HCT116 (cell line): Measurements from ENCODE around the gene HDAC11. TPM values are rescaled to one million over a fixed set of nuclear protein-coding genes. Genes with fewer than 3 reads are reported as not detected.
"Not testable (repeated sequence)": the region's sequence is repeated elsewhere in the genome, so short reads cannot be mapped to it uniquely, and the experiment has no call there.

Experiments
- ATAC-seq: fragments of 200-7000 bp; cut with Tn5 transposase; 2 replicates; pipeline ENCODE4 v1.9.1; 2020; ENCODE audit warnings: mild to moderate bottlenecking, moderate library complexity
- BruUV-seq: library from RNA; stranded (reverse); fragments of 400-500 nt; replicated peaks from 2 replicates; lab custom pipeline; 2021; lab: Mats Ljungman, UMichigan
- CTCF ChIA-PET: fragments of 300-600 bp; sonication (Branson Sonifier 250); formaldehyde crosslinking; loops from one replicate; lab custom pipeline; 2021; ENCODE audit warnings: antibody characterized with exemption; lab: Charles Lee
- POLR2A ChIA-PET: fragments of 300-600, 350-600 bp; sonication (Branson Sonifier 250); formaldehyde crosslinking; loops from one replicate; lab custom pipeline; 2021; ENCODE audit warnings: antibody characterized with exemption; lab: Charles Lee
- RAD21 ChIA-PET, 2 experiments: fragments of 300-600 bp; sonication (Branson Sonifier 250); formaldehyde crosslinking; loops; one replicate each; lab custom pipeline; 2023; ENCODE audit warnings: low total read pairs in 2 of 2; ENCODE audit not compliant: uncharacterized antibody in 2 of 2, unreplicated experiment in 2 of 2, low non-redundant PET in 1 of 2; lab: Charles Lee
- DNase-seq: peaks from one replicate; pipeline ENCODE4 v3.0.0-alpha.2; 2010; ENCODE audit warnings: low read depth, low spot score
- H2AFZ ChIP-seq: fragments of 200-600 bp; shearing (Covaris generic), sonication (generic); 2 replicates; pipeline ENCODE4 v1.6.1; 2017; ENCODE audit warnings: low read depth, mixed run types, mixed read lengths, antibody characterized with exemption, low read length; ENCODE audit not compliant: poor library complexity, severe bottlenecking
- H3K27ac ChIP-seq: 2 replicates; pipeline ENCODE4 v1.5.1; 2012; ENCODE audit warnings: low read depth, low read length
- H3K27me3 ChIP-seq: fragments of 200-600 bp; sonication (generic); 2 replicates; pipeline ENCODE4 v1.6.1; 2016; ENCODE audit warnings: mixed run types, low read length, mixed read lengths; ENCODE audit not compliant: insufficient read depth
- H3K36me3 ChIP-seq, 2 experiments: fragments of 200-500 bp in 1 of 2; fragments of 200-600 bp in 1 of 2; sonication (Bioruptor generic) in 1 of 2; sonication (generic) in 1 of 2; 2 replicates each; pipeline versions ENCODE4 v1.5.1 to v1.6.1; 2014 to 2016; ENCODE audit warnings: low read length in 2 of 2, inconsistent platforms in 1 of 2, mixed read lengths in 1 of 2, mixed run types in 1 of 2; ENCODE audit not compliant: insufficient read depth in 2 of 2, control insufficient read depth in 1 of 2
- H3K4me1 ChIP-seq, 2 experiments: fragments of 200-600 bp in 1 of 2; sonication (generic) in 1 of 2; 2 replicates each; pipeline versions ENCODE4 v1.5.1 to v1.6.1; 2012 to 2017; ENCODE audit warnings: low read length in 2 of 2, inconsistent platforms in 1 of 2, mild to moderate bottlenecking in 1 of 2, mixed read lengths in 1 of 2, mixed run types in 1 of 2, moderate library complexity in 1 of 2; ENCODE audit not compliant: insufficient read depth in 2 of 2, control insufficient read depth in 1 of 2
- H3K4me2 ChIP-seq: fragments of 200-600 bp; sonication (generic); 2 replicates; pipeline ENCODE4 v1.6.1; 2017; ENCODE audit warnings: mixed run types, low read length, mixed read lengths
- H3K4me3 ChIP-seq, 2 experiments: fragments of 200-600 bp in 1 of 2; sonication (generic) in 1 of 2; replicated peaks in 1 of 2; 2 replicates each; pipeline ENCODE4 v1.5.1; 2011 to 2016; ENCODE audit warnings: low read length in 2 of 2, control low read depth in 1 of 2, low read depth in 1 of 2, mild to moderate bottlenecking in 1 of 2, mixed read lengths in 1 of 2, mixed run types in 1 of 2
- H3K79me2 ChIP-seq: fragments of 200-600 bp; sonication (generic); 2 replicates; pipeline ENCODE4 v1.6.1; 2017; ENCODE audit warnings: mild to moderate bottlenecking, mixed run types, low read length, moderate library complexity, mixed read lengths; ENCODE audit not compliant: insufficient read depth
- H3K9ac ChIP-seq: fragments of 200-600 bp; sonication (generic); 2 replicates; pipeline ENCODE4 v1.6.1; 2016; ENCODE audit warnings: low read length, mixed read lengths
- H3K9me2 ChIP-seq: fragments of 200-600 bp; sonication (generic), shearing (Covaris generic); 2 replicates; pipeline ENCODE4 v1.6.1; 2017; ENCODE audit warnings: mixed run types, mild to moderate bottlenecking, moderate library complexity; ENCODE audit not compliant: insufficient read depth
- H3K9me3 ChIP-seq, 2 experiments: fragments of 200-500 bp in 1 of 2; fragments of 200-600 bp in 1 of 2; sonication (Bioruptor generic) in 1 of 2; sonication (generic) in 1 of 2; 2 replicates each; pipeline ENCODE4 v1.6.1; 2014 to 2017; ENCODE audit warnings: low read length in 2 of 2, mixed read lengths in 2 of 2, inconsistent platforms in 1 of 2, low read depth in 1 of 2, mild to moderate bottlenecking in 1 of 2, mixed run types in 1 of 2, moderate library complexity in 1 of 2; ENCODE audit not compliant: control insufficient read depth in 1 of 2, insufficient read depth in 1 of 2
- H4K20me1 ChIP-seq: fragments of 200-600 bp; sonication (generic), shearing (Covaris generic); 2 replicates; pipeline ENCODE4 v1.6.1; 2017; ENCODE audit warnings: mixed run types, mild to moderate bottlenecking, moderate library complexity; ENCODE audit not compliant: insufficient read depth
- EZH2 ChIP-seq: fragments of 200-600 bp; sonication (generic); IDR thresholded peaks from 2 replicates; pipeline ENCODE4 v1.6.1; 2017; ENCODE audit warnings: antibody characterized with exemption, mixed run types
- JUND ChIP-seq: IDR thresholded peaks from 2 replicates; pipeline ENCODE4 v1.6.1; 2012
- RAD21 ChIP-seq: IDR thresholded peaks from 2 replicates; pipeline ENCODE4 v1.6.1; 2012; ENCODE audit warnings: low read depth, mild to moderate bottlenecking
- SP1 ChIP-seq: IDR thresholded peaks from 2 replicates; pipeline ENCODE4 v1.6.1; 2012; ENCODE audit warnings: low read depth
- TCF7L2 ChIP-seq: IDR thresholded peaks from 2 replicates; pipeline ENCODE4 v1.7.0; 2011; ENCODE audit warnings: borderline replicate concordance, inconsistent platforms; ENCODE audit not compliant: insufficient read depth, insufficient read length; ENCODE audit errors: extremely low read depth
- intact Hi-C: fragments of 100-400 bp; cut with micrococcal nuclease; formaldehyde crosslinking; loops from 2 replicates; pipeline ENCODE4 v1.10.0; 2022
- total RNA-seq: library from RNA; stranded (reverse); gene quantifications from one replicate; pipeline ENCODE4 v1.2.1, GENCODE V29; 2021; ENCODE audit not compliant: unreplicated experiment

The HDAC11 gene
- total RNA-seq, 1 experiment from 2014 or later, result 16.1 TPM

- peak; percentile 50 for TF ChIP-seq SP1
- no peak for TF ChIP-seq EZH2
- TF ChIP-seq TCF7L2, result no peak
- no peak for TF ChIP-seq RAD21
These were observed 4.9 kb downstream of the HDAC11 start (continued) for GRCh38 chr3:13484851-13485590.

GRCh38 chr3:13485630-13486562 is 5.8 kb downstream of the HDAC11 start:
- peak; percentile 67 for ATAC-seq
- H2AFZ ChIP-seq, H3K27me3 ChIP-seq, H3K79me2 ChIP-seq, H3K9me2 ChIP-seq, H3K36me3 ChIP-seq, H4K20me1 ChIP-seq, BruUV-seq, intact Hi-C loops, H3K9me3 ChIP-seq, H3K4me3 ChIP-seq: not testable (repeated sequence)
- POLR2A ChIA-PET, result interaction anchor here (0.6 to 1.1 kb wide), 2 partner anchors 9 to 137 kb away, joined by 3 read pairs; no protein-coding TSS in a partner anchor
- peak overlapping the region; percentile 71 for H3K4me2 ChIP-seq
- CTCF ChIA-PET, result interaction anchor here (0.8 to 1.5 kb wide), 5 partner anchors 8 to 162 kb away, joined by 3 to 5 read pairs (median 3); no protein-coding TSS in a partner anchor
- H3K4me1 ChIP-seq, result peaks cover 27 to 30% of the 10 kb centered on the region in 2 experiments
- RAD21 ChIA-PET, result interaction anchor here in 1 of 2 experiments (0.8 kb wide), 1 partner anchor 10 kb away, joined by 3 read pairs; no protein-coding TSS in a partner anchor
- DNase-seq, result peak; percentile 24
- peak overlapping the region; percentile 30; the same call in 1 of the 2 replicates for H3K9ac ChIP-seq
- TF ChIP-seq JUND, result peak; percentile 47; the same call in 1 of the 2 replicates
- TF ChIP-seq TCF7L2, result peak; percentile 22
- H3K27ac ChIP-seq, result peak overlapping the region; percentile 68
